Ovary (tissue), 9 donors: ENCODE measurements around the gene PLEKHO1. TPM values are rescaled to one million over a fixed set of nuclear protein-coding genes. Genes with fewer than 3 reads are reported as not detected.
"Not testable (repeated sequence)": the region's sequence is repeated elsewhere in the genome, so short reads cannot be mapped to it uniquely, and the experiment has no call there.

ENCODE experiments used
- DNase-seq, 5 donors: peaks; one replicate each; pipeline ENCODE4 v3.0.0-alpha.2; 2019 to 2020
- H3K27ac ChIP-seq, 2 donors: fragments of 200-600 bp; one replicate each; pipeline versions ENCODE4 v1.5.1 to v1.8.0; 2019 to 2022
- H3K27me3 ChIP-seq: fragments of 200-600 bp; one replicate; pipeline ENCODE4 v1.8.0; 2022
- H3K36me3 ChIP-seq: fragments of 200-600 bp; sonication (generic); one replicate; pipeline ENCODE4 v1.5.1; 2019
- H3K4me1 ChIP-seq: one replicate; pipeline ENCODE4 v1.8.1; 2013; ENCODE audit warnings: mild to moderate bottlenecking, moderate library complexity; ENCODE audit not compliant: insufficient read depth
- H3K4me3 ChIP-seq: fragments of 200-600 bp; sonication (generic); one replicate; pipeline ENCODE4 v1.5.1; 2017
- H3K9me3 ChIP-seq, 2 donors: fragments of 200-600 bp in 1 of 2; sonication (generic) in 1 of 2; one replicate each; pipeline versions ENCODE4 v1.5.1 to v1.8.1; 2013 to 2019; ENCODE audit warnings: mild to moderate bottlenecking in 1 of 2, moderate library complexity in 1 of 2
- CTCF ChIP-seq, 3 donors: fragments of 450-650 bp in 2 of 3; fragments of 200-600 bp in 1 of 3; IDR thresholded peaks; one replicate each; pipeline versions ENCODE4 v1.5.1 to v1.8.0; 2016 to 2022; ENCODE audit warnings: antibody characterized with exemption in 3 of 3, mild to moderate bottlenecking in 1 of 3
- EP300 ChIP-seq: sonication (generic); formaldehyde crosslinking; IDR thresholded peaks from one replicate; pipeline ENCODE4 v1.6.1; 2017; ENCODE audit warnings: antibody characterized with exemption
- POLR2A ChIP-seq: fragments of 450-650 bp; IDR thresholded peaks from one replicate; pipeline ENCODE4 v1.6.1; 2017; ENCODE audit warnings: antibody characterized with exemption, mild to moderate bottlenecking, moderate library complexity
- WGBS, 3 donors: extraction: QIAGEN DNeasy Blood & Tissue Kit in 1 of 3; methylation state at CpG; one replicate each; pipeline versions ENCODE4 v1.1.5 to v1.1.7; 2013 to 2017; 5-methylcytosine and 5-hydroxymethylcytosine counted together
- intact Hi-C, 4 donors: fragments of 100-400 bp; cut with DNase I; formaldehyde crosslinking; loops; one replicate each; pipeline versions ENCODE4 v1.11.0 to v1.15.1; 2022 to 2023
- polyA plus RNA-seq, 2 donors: library from polyadenylated mRNA; stranded (reverse); fragments of 200-250 nt in 1 of 2; fragments of 350-450 nt in 1 of 2; fragmentation: Illumina TruSeq in 1 of 2; extraction: RNeasy Lipid Tissue Mini Kit (QIAGEN cat#74804) in 1 of 2; gene quantifications; one replicate each; pipeline ENCODE4 v1.2.3, GENCODE V29; 2013 to 2014
- total RNA-seq, 7 donors: library from RNA; depleted of rRNA in 2 of 7; stranded (reverse); fragments of >200 nt in 2 of 7; fragmentation: NEBNext Ultra II Directional in 3 of 7; extraction: Animal tissue kit (Norgen Biotek cat#: 25700) in 3 of 7; gene quantifications; one replicate each; pipeline versions ENCODE4 v1.1.0 to v1.2.4, GENCODE V29; 2016 to 2023
- donor health status: DM: no; HTN: no; CAD: no; lungs with moderate emphysema.
- donor health status: DM: no; HTN: no; CAD: no.
- donor health status: Bipolar disorder and iron deficiency.
- donor health status: DM: yes; HTN: yes; CAD: no.
- donor health status: DM: no; HTN: no; CAD: no.
- donor health status: DM: yes; HTN: yes; CAD: no.

Gene PLEKHO1
- total and polyA plus RNA-seq, 9 donors = 40.6 to 68.9 (median 55.6) TPM

- DNase-seq = no peak
- H3K9me3 ChIP-seq = no peaks in the 10 kb centered on the region
- no peaks in the 10 kb centered on the region for H3K4me1 ChIP-seq
- 32 to 54% (median 50%) methylated on average over 2 of the region's 2 CpGs for WGBS, 3 donors
- TF ChIP-seq CTCF (IDR thresholded peaks at IDR 0.05) (no peak), EP300 (no peak), POLR2A (no peak)
- H3K27me3 ChIP-seq = no peaks in the 10 kb centered on the region
- H3K4me3 ChIP-seq = no peak overlapping the region
- H3K27ac ChIP-seq = no peak overlapping the region
- no peaks in the 10 kb centered on the region for H3K36me3 ChIP-seq
- intact Hi-C loops = no loop called here
Measured at GRCh38 chr1:150192012-150192411, 42.3 kb downstream of the PLEKHO1 start.

- Histone ChIP-seq H3K4me1 (no peaks in the 10 kb centered on the region), H3K4me3 (no peak overlapping the region), H3K27ac (no peak overlapping the region), H3K27me3 (no peaks in the 10 kb centered on the region), H3K36me3 (no peaks in the 10 kb centered on the region), H3K9me3 (no peaks in the 10 kb centered on the region)
- TF ChIP-seq EP300 (no peak), CTCF (IDR thresholded peaks at IDR 0.05) (no peak), POLR2A (no peak)
- intact Hi-C loops = no loop called here
- no peak for DNase-seq
- 69 to 85% (median 83%) methylated on average over 4 of the region's 4 CpGs for WGBS, 3 donors
Measured at GRCh38 chr1:150194381-150195031, 44.8 kb downstream of the PLEKHO1 start.

- no peaks in the 10 kb centered on the region for H3K9me3 ChIP-seq
- DNase-seq = no peak
- no peaks in the 10 kb centered on the region for H3K4me1 ChIP-seq
- no peak overlapping the region for H3K27ac ChIP-seq
- intact Hi-C loops = no loop called here
- no peak overlapping the region for H3K4me3 ChIP-seq
- H3K27me3 ChIP-seq = no peaks in the 10 kb centered on the region
- TF ChIP-seq POLR2A = no peak
- TF ChIP-seq EP300 = no peak
- no peak for TF ChIP-seq CTCF (IDR thresholded peaks at IDR 0.05)
- 83 to 93% (median 83%) methylated on average over 1 of the region's 1 CpG for WGBS, 3 donors
- H3K36me3 ChIP-seq = no peaks in the 10 kb centered on the region
Measured at GRCh38 chr1:150196417-150196816, 46.7 kb downstream of the PLEKHO1 start.

GRCh38 chr1:150207281-150207971 is 57.7 kb downstream of the PLEKHO1 start:
- Histone ChIP-seq H3K4me1 (no peaks in the 10 kb centered on the region), H3K27ac (no peak overlapping the region), H3K27me3 (no peaks in the 10 kb centered on the region), H3K9me3 (no peaks in the 10 kb centered on the region), H3K36me3 (no peaks in the 10 kb centered on the region), H3K4me3 (no peak overlapping the region)
- TF ChIP-seq POLR2A (no peak), EP300 (no peak), CTCF (IDR thresholded peaks at IDR 0.05) (no peak)
- WGBS, 3 donors = 88 to 89% (median 89%) methylated on average over 7 of the region's 7 CpGs
- intact Hi-C loops = no loop called here
- no peak for DNase-seq

- H3K27ac ChIP-seq, H3K4me3 ChIP-seq, H3K27me3 ChIP-seq, H3K36me3 ChIP-seq, intact Hi-C loops, DNase-seq, H3K4me1 ChIP-seq, H3K9me3 ChIP-seq: not testable (repeated sequence)
- WGBS, 3 donors = 83 to 88% (median 87%) methylated on average over 6 of the region's 6 CpGs
Measured at GRCh38 chr1:150208460-150208859, 58.7 kb downstream of the PLEKHO1 start.
